ENCODE measurements around the gene ARHGEF28. TPM values are rescaled to one million over a fixed set of nuclear protein-coding genes. Genes with fewer than 3 reads are reported as not detected.

Gene ARHGEF28
- total and polyA plus RNA-seq, 2 experiments from 2014 or later = 3.5 to 11.2 TPM

DNA sequence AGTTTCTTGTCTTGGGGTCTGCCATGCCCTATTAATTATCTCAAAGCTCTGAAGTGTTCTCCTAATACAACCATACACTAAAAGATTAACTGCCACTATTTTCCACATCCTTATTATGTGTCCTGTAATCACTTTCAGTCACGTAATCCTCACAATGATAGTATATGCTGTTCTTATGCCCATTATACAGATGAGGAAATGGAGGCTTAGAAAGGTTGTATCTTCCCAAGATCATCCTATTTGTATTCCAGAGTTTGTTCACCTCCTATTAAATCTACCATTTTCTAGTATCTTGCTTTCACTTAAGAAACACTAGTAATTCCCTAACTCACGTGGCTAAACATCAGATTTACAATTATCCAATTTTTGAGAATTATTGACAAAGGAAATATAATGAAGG, 2.9 kb upstream of the ARHGEF28 start:
- Histone ChIP-seq H3K4me3 (no peak overlapping the region), H3K4me2 (no peak overlapping the region), H3K79me2 (no peaks in the 10 kb centered on the region), H3K36me3 (replicated peaks; ENCODE audit: insufficient read depth, low read depth) (no peaks in the 10 kb centered on the region), H2AFZ (no peak overlapping the region), H3K27ac (no peak overlapping the region), H4K20me1 (ENCODE audit: insufficient read depth, poor library complexity, severe bottlenecking) (no peaks in the 10 kb centered on the region), H3K9me3 (ENCODE audit: low read depth) (no peaks in the 10 kb centered on the region), H3K27me3 (peaks cover 25% of the 10 kb centered on the region), H3K9me2 (replicated peaks; ENCODE audit: insufficient read depth) (no peaks in the 10 kb centered on the region), H3K4me1 (ENCODE audit: insufficient read depth) (peaks cover 7% of the 10 kb centered on the region)
- no peak for DNase-seq (ENCODE audit: low spot score)
- 88% methylated on average over 2 of the region's 2 CpGs for WGBS (ENCODE audit: low lambda C conversion rate, missing lambda C conversion rate)
- TF ChIP-seq, protein P1, sequence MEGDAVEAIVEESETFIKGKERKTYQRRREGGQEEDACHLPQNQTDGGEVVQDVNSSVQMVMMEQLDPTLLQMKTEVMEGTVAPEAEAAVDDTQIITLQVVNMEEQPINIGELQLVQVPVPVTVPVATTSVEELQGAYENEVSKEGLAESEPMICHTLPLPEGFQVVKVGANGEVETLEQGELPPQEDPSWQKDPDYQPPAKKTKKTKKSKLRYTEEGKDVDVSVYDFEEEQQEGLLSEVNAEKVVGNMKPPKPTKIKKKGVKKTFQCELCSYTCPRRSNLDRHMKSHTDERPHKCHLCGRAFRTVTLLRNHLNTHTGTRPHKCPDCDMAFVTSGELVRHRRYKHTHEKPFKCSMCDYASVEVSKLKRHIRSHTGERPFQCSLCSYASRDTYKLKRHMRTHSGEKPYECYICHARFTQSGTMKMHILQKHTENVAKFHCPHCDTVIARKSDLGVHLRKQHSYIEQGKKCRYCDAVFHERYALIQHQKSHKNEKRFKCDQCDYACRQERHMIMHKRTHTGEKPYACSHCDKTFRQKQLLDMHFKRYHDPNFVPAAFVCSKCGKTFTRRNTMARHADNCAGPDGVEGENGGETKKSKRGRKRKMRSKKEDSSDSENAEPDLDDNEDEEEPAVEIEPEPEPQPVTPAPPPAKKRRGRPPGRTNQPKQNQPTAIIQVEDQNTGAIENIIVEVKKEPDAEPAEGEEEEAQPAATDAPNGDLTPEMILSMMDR (IDR thresholded peaks at IDR 0.05; ENCODE audit: poor library complexity) = no peak
- TF ChIP-seq EZH2phosphoT487 (IDR thresholded peaks at IDR 0.05; ENCODE audit: low read depth, severe bottlenecking, unreplicated experiment) (no peak), EZH2 (IDR thresholded peaks at IDR 0.05; ENCODE audit: borderline replicate concordance) (no peak)

DNA sequence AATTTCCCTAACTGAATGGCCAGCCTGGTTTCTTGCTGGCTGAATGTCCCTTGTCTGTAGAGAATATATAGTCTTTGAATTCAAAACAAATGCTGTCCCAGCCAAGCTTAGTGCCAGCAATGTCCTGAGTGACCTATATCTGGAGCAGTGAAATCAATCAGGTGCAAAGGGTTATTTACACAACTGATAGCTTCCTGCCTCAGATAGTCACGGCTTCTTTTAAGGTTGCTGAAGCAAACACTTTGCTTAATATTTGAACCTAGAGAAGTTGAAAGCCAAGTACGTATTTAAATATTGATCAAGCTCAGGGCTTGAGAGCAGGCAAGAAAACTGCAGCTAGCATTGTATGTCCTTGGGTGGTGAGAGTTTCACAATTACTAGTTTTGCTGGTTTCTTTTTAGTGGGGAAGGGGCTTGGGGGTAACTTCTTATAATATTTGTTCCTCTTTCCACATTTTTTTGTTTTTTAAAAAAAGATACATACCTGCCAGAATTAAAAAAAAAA, 2.0 kb upstream of the ARHGEF28 start:
- Histone ChIP-seq H3K4me2 (peak overlapping the region; percentile 39), H3K27ac (no peak overlapping the region), H4K20me1 (ENCODE audit: insufficient read depth, poor library complexity, severe bottlenecking) (no peaks in the 10 kb centered on the region), H3K4me3 (no peak overlapping the region), H3K9me2 (replicated peaks; ENCODE audit: insufficient read depth) (no peaks in the 10 kb centered on the region), H3K4me1 (ENCODE audit: insufficient read depth) (peaks cover 7% of the 10 kb centered on the region), H3K79me2 (no peaks in the 10 kb centered on the region), H2AFZ (no peak overlapping the region), H3K36me3 (replicated peaks; ENCODE audit: insufficient read depth, low read depth) (no peaks in the 10 kb centered on the region), H3K27me3 (peaks cover 34% of the 10 kb centered on the region), H3K9me3 (ENCODE audit: low read depth) (no peaks in the 10 kb centered on the region)
- DNase-seq (ENCODE audit: low spot score) = peak; percentile 28
- no peak for TF ChIP-seq EZH2phosphoT487 (IDR thresholded peaks at IDR 0.05; ENCODE audit: low read depth, severe bottlenecking, unreplicated experiment)
- TF ChIP-seq, protein P1 (IDR thresholded peaks at IDR 0.05; ENCODE audit: poor library complexity) = no peak
- TF ChIP-seq EZH2 (IDR thresholded peaks at IDR 0.05; ENCODE audit: borderline replicate concordance) = no peak
- 43% methylated on average over 2 of the region's 2 CpGs for WGBS (ENCODE audit: low lambda C conversion rate, missing lambda C conversion rate)

DNA sequence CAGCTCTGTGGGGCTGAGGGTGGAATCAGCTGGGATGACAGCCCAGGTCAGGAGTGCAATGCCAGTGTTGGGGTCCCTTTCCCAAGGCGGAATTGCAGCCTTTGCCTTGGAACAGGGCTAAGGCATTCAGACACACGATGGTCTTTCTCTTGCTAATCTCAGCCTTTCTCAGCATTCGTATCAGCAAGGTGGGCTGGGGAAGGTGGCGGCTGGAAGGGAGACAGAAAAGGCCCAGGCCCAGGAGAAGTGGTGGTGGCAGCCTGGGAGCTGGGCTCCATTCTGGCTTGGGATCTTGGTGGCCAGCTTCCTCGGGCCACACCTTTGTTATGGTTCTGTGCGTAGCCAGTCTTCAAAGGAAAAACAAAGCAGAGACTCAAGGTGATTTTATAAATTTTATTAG, 1.1 kb upstream of the ARHGEF28 start:
- no peak for DNase-seq (ENCODE audit: low spot score)
- no peaks in the 10 kb centered on the region for H4K20me1 ChIP-seq (ENCODE audit: insufficient read depth, poor library complexity, severe bottlenecking)
- TF ChIP-seq, protein P1 (IDR thresholded peaks at IDR 0.05; ENCODE audit: poor library complexity) = no peak
- TF ChIP-seq EZH2 (IDR thresholded peaks at IDR 0.05; ENCODE audit: borderline replicate concordance) (no peak), EZH2phosphoT487 (IDR thresholded peaks at IDR 0.05; ENCODE audit: low read depth, severe bottlenecking, unreplicated experiment) (no peak)
- no peaks in the 10 kb centered on the region for H3K9me2 ChIP-seq (replicated peaks; ENCODE audit: insufficient read depth)
- H3K79me2 ChIP-seq = no peaks in the 10 kb centered on the region
- H3K27ac ChIP-seq = no peak overlapping the region
- no peak overlapping the region for H2AFZ ChIP-seq
- no peaks in the 10 kb centered on the region for H3K36me3 ChIP-seq (replicated peaks; ENCODE audit: insufficient read depth, low read depth)
- H3K4me3 ChIP-seq = no peak overlapping the region
- H3K4me1 ChIP-seq (ENCODE audit: insufficient read depth) = peaks cover 7% of the 10 kb centered on the region
- H3K27me3 ChIP-seq = peaks cover 35% of the 10 kb centered on the region
- no peaks in the 10 kb centered on the region for H3K9me3 ChIP-seq (ENCODE audit: low read depth)
- WGBS (ENCODE audit: low lambda C conversion rate, missing lambda C conversion rate) = 70% methylated on average over 6 of the region's 6 CpGs
- peak overlapping the region; percentile 99 for H3K4me2 ChIP-seq
